ENCODE data around the gene HMCN2.

HMCN2 gene

DNA sequence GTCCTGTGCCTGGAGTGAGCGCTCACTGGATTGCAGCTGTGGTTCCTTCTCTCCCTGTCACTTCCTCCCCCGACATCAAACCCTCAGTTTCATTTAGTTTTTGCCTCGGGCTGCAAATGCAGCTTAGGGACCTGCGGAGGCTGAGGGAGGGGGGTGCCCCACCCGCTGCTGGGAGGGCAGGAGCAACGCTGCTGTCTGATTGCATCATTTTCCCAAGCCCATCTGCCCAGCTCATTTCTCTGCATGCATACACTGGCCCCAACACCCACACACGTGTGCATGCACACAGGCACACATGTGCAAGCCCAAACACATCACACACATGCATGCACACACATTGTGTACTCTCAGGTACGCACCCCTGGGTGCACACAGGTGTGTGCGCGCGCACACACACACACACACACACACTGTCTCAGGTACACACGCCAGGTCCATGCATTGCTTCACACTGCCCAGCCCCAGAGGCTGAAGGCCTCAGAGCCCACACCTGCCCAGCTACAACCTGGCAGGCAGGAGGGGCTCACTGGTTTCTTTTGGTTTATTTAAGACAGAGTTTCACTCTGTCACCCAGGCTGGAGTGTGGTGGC lies 182.6 kb downstream of the HMCN2 start:
- TF ChIP-seq, protein P1, sequence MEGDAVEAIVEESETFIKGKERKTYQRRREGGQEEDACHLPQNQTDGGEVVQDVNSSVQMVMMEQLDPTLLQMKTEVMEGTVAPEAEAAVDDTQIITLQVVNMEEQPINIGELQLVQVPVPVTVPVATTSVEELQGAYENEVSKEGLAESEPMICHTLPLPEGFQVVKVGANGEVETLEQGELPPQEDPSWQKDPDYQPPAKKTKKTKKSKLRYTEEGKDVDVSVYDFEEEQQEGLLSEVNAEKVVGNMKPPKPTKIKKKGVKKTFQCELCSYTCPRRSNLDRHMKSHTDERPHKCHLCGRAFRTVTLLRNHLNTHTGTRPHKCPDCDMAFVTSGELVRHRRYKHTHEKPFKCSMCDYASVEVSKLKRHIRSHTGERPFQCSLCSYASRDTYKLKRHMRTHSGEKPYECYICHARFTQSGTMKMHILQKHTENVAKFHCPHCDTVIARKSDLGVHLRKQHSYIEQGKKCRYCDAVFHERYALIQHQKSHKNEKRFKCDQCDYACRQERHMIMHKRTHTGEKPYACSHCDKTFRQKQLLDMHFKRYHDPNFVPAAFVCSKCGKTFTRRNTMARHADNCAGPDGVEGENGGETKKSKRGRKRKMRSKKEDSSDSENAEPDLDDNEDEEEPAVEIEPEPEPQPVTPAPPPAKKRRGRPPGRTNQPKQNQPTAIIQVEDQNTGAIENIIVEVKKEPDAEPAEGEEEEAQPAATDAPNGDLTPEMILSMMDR (IDR thresholded peaks at IDR 0.05), result no peak
- no peak for TF ChIP-seq ZFX (IDR thresholded peaks at IDR 0.05; ENCODE audit: borderline replicate concordance)
- H3K27ac ChIP-seq, result no peak overlapping the region

GRCh38 chr9:130448771-130449603 lies 183.4 kb downstream of the HMCN2 start:
- TF ChIP-seq, protein P1 (IDR thresholded peaks at IDR 0.05), result no peak
- no peak for TF ChIP-seq ZFX (IDR thresholded peaks at IDR 0.05; ENCODE audit: borderline replicate concordance)
- H3K27ac ChIP-seq, result no peak overlapping the region

- no peak overlapping the region for H3K27ac ChIP-seq
- TF ChIP-seq, protein P1 (IDR thresholded peaks at IDR 0.05), result no peak
- TF ChIP-seq ZFX (IDR thresholded peaks at IDR 0.05; ENCODE audit: borderline replicate concordance), result no peak
These were observed 184.9 kb downstream of the HMCN2 start for GRCh38 chr9:130450344-130451003.

DNA sequence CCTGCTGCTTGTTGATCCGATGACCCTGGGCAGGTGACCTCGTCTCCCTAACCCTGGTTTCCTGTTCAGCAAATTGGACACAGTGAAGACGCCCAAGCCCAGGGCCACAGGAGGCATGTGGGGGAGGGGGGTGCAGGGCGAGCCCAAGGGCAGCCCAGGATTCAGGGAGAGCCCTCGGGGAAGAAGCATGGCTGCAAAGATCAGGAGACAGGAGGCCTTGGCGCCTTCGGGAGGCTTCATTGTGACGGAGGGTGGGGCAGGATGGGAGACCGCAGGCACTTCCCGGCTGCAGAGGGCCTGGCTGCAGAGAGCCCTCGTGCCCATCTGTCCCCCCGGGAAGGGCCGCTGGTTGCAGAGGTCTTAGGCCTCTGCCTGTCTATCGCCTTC lies 185.4 kb downstream of the HMCN2 start:
- H3K27ac ChIP-seq, result no peak overlapping the region
- no peak for TF ChIP-seq ZFX (IDR thresholded peaks at IDR 0.05; ENCODE audit: borderline replicate concordance)

DNA sequence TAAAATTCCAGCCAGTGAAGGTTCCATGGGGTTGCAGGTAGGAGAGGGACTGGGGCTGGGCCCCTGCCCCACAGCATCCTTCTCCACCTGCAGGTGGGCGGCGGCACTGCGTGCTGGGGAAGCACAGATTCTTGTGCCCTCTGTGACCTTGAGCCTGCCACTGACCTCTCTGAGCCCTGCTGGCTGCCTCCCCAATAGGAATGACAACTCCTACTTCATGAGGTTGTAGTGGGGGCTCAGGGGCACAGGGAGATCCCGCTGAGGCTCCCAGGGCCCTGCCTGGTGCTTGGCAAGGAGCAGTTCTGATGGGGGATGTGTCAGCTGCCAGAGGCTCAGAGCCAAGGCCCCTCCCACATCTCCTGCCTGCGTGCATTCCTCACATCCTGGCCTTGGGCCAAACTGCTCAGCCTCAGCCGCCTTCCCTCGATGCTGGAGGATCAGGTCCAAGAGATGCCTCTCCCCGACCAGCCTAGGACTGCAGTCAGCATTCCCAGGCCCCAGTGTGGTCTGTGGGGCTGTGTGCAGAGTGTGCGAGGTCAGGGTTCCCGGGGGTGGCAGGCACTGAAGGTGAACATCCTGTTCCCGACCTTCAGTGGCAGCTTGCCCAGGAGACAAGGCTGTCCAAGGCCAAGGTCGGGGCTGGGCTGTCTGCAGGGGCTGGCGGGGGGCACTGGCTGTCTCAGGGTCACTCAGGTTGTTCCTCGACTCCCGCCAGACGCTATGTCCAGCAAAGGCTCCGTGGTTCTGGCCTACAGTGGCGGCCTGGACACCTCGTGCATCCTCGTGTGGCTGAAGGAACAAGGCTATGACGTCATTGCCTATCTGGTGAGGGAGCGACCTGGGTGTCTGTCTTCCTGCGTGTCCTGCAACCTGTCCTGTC lies 186.2 kb downstream of the HMCN2 start:
- TF ChIP-seq, protein P1 (IDR thresholded peaks at IDR 0.05), result peak; percentile 56
- TF ChIP-seq ZFX (IDR thresholded peaks at IDR 0.05; ENCODE audit: borderline replicate concordance), result no peak
- H3K27ac ChIP-seq, result no peak overlapping the region

DNA sequence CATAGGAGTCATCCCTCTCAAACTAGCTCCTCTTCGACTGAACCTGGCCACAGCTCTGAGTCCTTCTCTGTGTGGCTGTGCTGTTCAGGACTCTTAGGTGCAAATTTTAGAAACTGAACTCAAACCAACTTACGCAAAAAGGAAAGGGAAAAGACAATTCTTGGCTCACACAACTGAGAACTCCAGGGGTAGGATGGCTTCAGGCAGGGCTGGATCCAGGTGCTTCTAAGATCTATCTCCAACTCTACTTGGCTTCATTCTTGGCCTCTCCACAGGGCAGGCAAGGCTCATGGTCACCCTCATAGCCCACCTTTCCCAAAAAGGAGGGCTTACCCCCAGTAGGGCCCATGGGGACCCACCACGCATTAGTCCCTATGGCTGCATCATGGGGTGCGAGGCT lies 187.3 kb downstream of the HMCN2 start:
- TF ChIP-seq ZFX (IDR thresholded peaks at IDR 0.05; ENCODE audit: borderline replicate concordance), result no peak
- TF ChIP-seq, protein P1 (IDR thresholded peaks at IDR 0.05), result no peak
- no peak overlapping the region for H3K27ac ChIP-seq

GRCh38 chr9:130453487-130453886 lies 187.9 kb downstream of the HMCN2 start:
- H3K27ac ChIP-seq, result no peak overlapping the region
- TF ChIP-seq ZFX (IDR thresholded peaks at IDR 0.05; ENCODE audit: borderline replicate concordance), result no peak
- TF ChIP-seq, protein P1 (IDR thresholded peaks at IDR 0.05), result no peak

All from 22Rv1 (cell line).